HG02885 (cell line): ENCODE results near the gene CHRND.

Source experiments
- ATAC-seq: cut with Tn5 transposase; IDR thresholded peaks from one replicate; pipeline ENCODE4 v1.9.1; 2021; ENCODE audit warnings: mild to moderate bottlenecking; ENCODE audit not compliant: unreplicated experiment, poor library complexity

The CHRND gene

GRCh38 chr2:232487385-232488096 lies 38.4 kb upstream of the CHRND start, which contains the start of gene ECEL1:
ECEL1 (minus strand) TSS chr2:232487834; CDS start chr2:232486653, 1,181 bp downstream.
- ATAC-seq = no peak

GRCh38 chr2:232488097-232488711 lies 37.8 kb upstream of the CHRND start:
- no peak for ATAC-seq

GRCh38 chr2:232488721-232489300 lies 37.1 kb upstream of the CHRND start:
- no peak for ATAC-seq

GRCh38 chr2:232489516-232490220 lies 36.3 kb upstream of the CHRND start:
- ATAC-seq = no peak

GRCh38 chr2:232490221-232491138 lies 35.5 kb upstream of the CHRND start:
- no peak for ATAC-seq

GRCh38 chr2:232491139-232491780 lies 34.7 kb upstream of the CHRND start:
- ATAC-seq = no peak

GRCh38 chr2:232492236-232492848 lies 33.6 kb upstream of the CHRND start:
- no peak for ATAC-seq

- no peak for ATAC-seq
These were observed 32.8 kb upstream of the CHRND start for GRCh38 chr2:232492963-232493700.

- no peak for ATAC-seq
These were observed 32.1 kb upstream of the CHRND start for GRCh38 chr2:232493701-232494474.

- ATAC-seq = no peak
These were observed 31.4 kb upstream of the CHRND start for GRCh38 chr2:232494542-232494941.

- no peak for ATAC-seq
These were observed 30.7 kb upstream of the CHRND start for GRCh38 chr2:232495292-232495691.

- ATAC-seq = no peak
These were observed 29.3 kb upstream of the CHRND start for GRCh38 chr2:232496501-232497270.

GRCh38 chr2:232497348-232497747 lies 28.6 kb upstream of the CHRND start:
- no peak for ATAC-seq

- no peak for ATAC-seq
These were observed 27.5 kb upstream of the CHRND start for GRCh38 chr2:232498452-232498851.

GRCh38 chr2:232501331-232501771 lies 24.6 kb upstream of the CHRND start:
- ATAC-seq = no peak

GRCh38 chr2:232501794-232502390 lies 24.1 kb upstream of the CHRND start:
- ATAC-seq = no peak
